HepG2 (cell line): ENCODE measurements around the gene RHBDF2. TPM values are rescaled to one million over a fixed set of nuclear protein-coding genes. Genes with fewer than 3 reads are reported as not detected.

Source experiments
- ATF7-NPFF ChIP-seq: sonication (generic); formaldehyde crosslinking; IDR thresholded peaks from 2 replicates; pipeline ENCODE4 v1.8.1; 2023; ENCODE audit warnings: mild to moderate bottlenecking, low read depth, missing genetic modification reagents, moderate library complexity
- DZIP1 ChIP-seq: sonication (generic); formaldehyde crosslinking; IDR thresholded peaks from 2 replicates; pipeline ENCODE4 v1.5.0; 2020; ENCODE audit warnings: mild to moderate bottlenecking, missing genetic modification reagents
- FOXM1 ChIP-seq: sonication (generic); formaldehyde crosslinking; IDR thresholded peaks from 2 replicates; pipeline ENCODE4 v1.5.0; 2020; ENCODE audit warnings: missing genetic modification reagents
- FOXP1 ChIP-seq, 2 experiments: fragments of 450-650 bp in 1 of 2; IDR thresholded peaks; 2 replicates each; pipeline ENCODE4 v1.6.1; 2017 to 2018; ENCODE audit warnings: antibody characterized with exemption in 1 of 2
- KDM3A ChIP-seq: IDR thresholded peaks from 2 replicates; pipeline ENCODE4 v1.6.1; 2018; ENCODE audit warnings: low read depth, missing compliant biosample characterization
- PPARG ChIP-seq: conservative IDR thresholded peaks from 2 replicates; pipeline ENCODE4 v1.6.1; 2016; ENCODE audit warnings: missing biosample characterization, missing genetic modification reagents
- RARG ChIP-seq: sonication (generic); formaldehyde crosslinking; IDR thresholded peaks from 2 replicates; pipeline ENCODE4 v1.4.0; 2020; ENCODE audit warnings: low read depth, mild to moderate bottlenecking, missing genetic modification reagents
- REST ChIP-seq, 2 experiments: IDR thresholded peaks; 2 replicates each; pipeline ENCODE4 v1.6.1; 2011 to 2012; ENCODE audit warnings: low read length in 2 of 2, borderline replicate concordance in 1 of 2, low read depth in 1 of 2, mild to moderate bottlenecking in 1 of 2, moderate library complexity in 1 of 2
- TAF15 ChIP-seq: fragments of 200-400 bp; formaldehyde crosslinking; IDR thresholded peaks from one replicate; pipeline ENCODE4 v1.6.1; 2018; ENCODE audit warnings: mild to moderate bottlenecking, low read depth, low read length; ENCODE audit not compliant: poor library complexity, severe bottlenecking
- XRCC5 ChIP-seq: fragments of 200-400 bp; formaldehyde crosslinking; optimal IDR thresholded peaks from 2 replicates; pipeline ENCODE3; 2017; ENCODE audit warnings: mild to moderate bottlenecking, low read length
- ZBTB38 ChIP-seq: sonication (generic); formaldehyde crosslinking; IDR thresholded peaks from 2 replicates; pipeline ENCODE4 v1.5.1; 2020; ENCODE audit warnings: mild to moderate bottlenecking, missing genetic modification reagents
- ZFX ChIP-seq: sonication (generic); formaldehyde crosslinking; IDR thresholded peaks from 2 replicates; pipeline ENCODE4 v1.4.0; 2020; ENCODE audit warnings: mild to moderate bottlenecking, low read depth, missing genetic modification reagents, moderate library complexity
- ZMYM4 ChIP-seq: sonication (generic); formaldehyde crosslinking; IDR thresholded peaks from 2 replicates; pipeline ENCODE4 v1.8.1; 2023; ENCODE audit warnings: mild to moderate bottlenecking, missing genetic modification reagents
- ZNF143 ChIP-seq: sonication (generic); formaldehyde crosslinking; IDR thresholded peaks from 2 replicates; pipeline ENCODE4 v1.4.0; 2020; ENCODE audit warnings: missing genetic modification reagents
- ZNF503 ChIP-seq: sonication (generic); formaldehyde crosslinking; IDR thresholded peaks from 2 replicates; pipeline ENCODE4 v1.4.0; 2020; ENCODE audit warnings: missing genetic modification reagents
- ZNF563 ChIP-seq: sonication (generic); formaldehyde crosslinking; IDR thresholded peaks from 2 replicates; pipeline ENCODE4 v1.8.0; 2022; ENCODE audit warnings: mild to moderate bottlenecking, moderate library complexity, missing genetic modification reagents
- ZNF761 ChIP-seq: sonication (generic); formaldehyde crosslinking; conservative IDR thresholded peaks from 2 replicates; pipeline ENCODE4 v1.4.0; 2020; ENCODE audit warnings: mild to moderate bottlenecking, missing genetic modification reagents
- polyA plus RNA-seq, 8 experiments: library from polyadenylated mRNA; depleted of rRNA in 3 of 8; stranded (reverse) in 7 of 8; unstranded in 1 of 8; fragments of >200 nt; fragmentation: Illumina TruSeq in 4 of 8; extraction: Trizol in 4 of 8; gene quantifications; 2 replicates each; pipeline versions ENCODE4 v1.2.1 to v1.2.3, GENCODE V29; 2011 to 2016; ENCODE audit warnings: low read depth in 4 of 8, missing spikeins in 1 of 8, mixed read lengths in 1 of 8; ENCODE audit not compliant: insufficient read depth in 1 of 8
- total RNA-seq, 5 experiments: library from RNA; depleted of rRNA; stranded (reverse); fragments of >200 nt; fragmentation: Illumina TruSeq; extraction: Trizol; gene quantifications; 2 replicates each; pipeline ENCODE4 v1.2.3, GENCODE V29; 2016; ENCODE audit warnings: low read depth in 1 of 5
- TF ChIP-seq, protein P1 (sequence below): sonication (generic); formaldehyde crosslinking; IDR thresholded peaks from 2 replicates; pipeline ENCODE4 v1.9.0; 2021; ENCODE audit warnings: missing genetic modification reagents, borderline replicate concordance

The RHBDF2 gene
- total and polyA plus RNA-seq, 2 of the 13 experiments (the other 11 are each of a cell fraction or from before 2014, with no cell fraction given), result 7.8 to 24.2 TPM

- TF ChIP-seq REST (IDR thresholded peaks at IDR 0.05; ENCODE audit: borderline replicate concordance in 1 of 2, low read depth in 1 of 2, low read length in 2 of 2) (no peak), ZNF503 (CRISPR knock-in tag) (0 out of 2 replicates have a peak, but pooled peaks have one; percentile 28), ZNF761 (no peak), XRCC5 (no peak), RARG (CRISPR knock-in tag) (no peak), TAF15 (no peak), DZIP1 (peak; percentile 71; the same call in 1 of the 2 replicates), KDM3A (CRISPR knock-in tag) (no peak), FOXP1 (IDR thresholded peaks at IDR 0.05) (no peak), FOXP1 (CRISPR knock-in tag; IDR thresholded peaks at IDR 0.05) (peak; percentile 82), ATF7-NPFF (no peak), PPARG (CRISPR knock-in tag) (peak; percentile 62; the same call in 1 of the 2 replicates), ZNF563 (CRISPR knock-in tag) (no peak), FOXM1 (CRISPR knock-in tag) (no peak), ZMYM4 (CRISPR knock-in tag) (peak; percentile 33; the same call in 1 of the 2 replicates), ZFX (peak; percentile 74), ZBTB38 (CRISPR knock-in tag) (no peak; the same call in 1 of the 2 replicates), ZNF143 (CRISPR knock-in tag) (no peak; the same call in 1 of the 2 replicates)
- TF ChIP-seq, protein P1, sequence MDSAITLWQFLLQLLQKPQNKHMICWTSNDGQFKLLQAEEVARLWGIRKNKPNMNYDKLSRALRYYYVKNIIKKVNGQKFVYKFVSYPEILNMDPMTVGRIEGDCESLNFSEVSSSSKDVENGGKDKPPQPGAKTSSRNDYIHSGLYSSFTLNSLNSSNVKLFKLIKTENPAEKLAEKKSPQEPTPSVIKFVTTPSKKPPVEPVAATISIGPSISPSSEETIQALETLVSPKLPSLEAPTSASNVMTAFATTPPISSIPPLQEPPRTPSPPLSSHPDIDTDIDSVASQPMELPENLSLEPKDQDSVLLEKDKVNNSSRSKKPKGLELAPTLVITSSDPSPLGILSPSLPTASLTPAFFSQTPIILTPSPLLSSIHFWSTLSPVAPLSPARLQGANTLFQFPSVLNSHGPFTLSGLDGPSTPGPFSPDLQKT (CRISPR knock-in tag), result no peak
Observed at GRCh38 chr17:76524598-76525512, 23.6 kb upstream of the RHBDF2 start (continued).
